Activated naive CD4-positive, alpha-beta T cell treated with anti-CD3 and anti-CD28 coated beads, Interleukin-2, amount 10 ng/mL, durations not matched to agents 7 days and 5 days (primary cell): ENCODE measurements around the gene COQ10B.

Experiments
- CTCF ChIA-PET: fragments of 350-600 bp; sonication (Branson Sonifier 250); formaldehyde crosslinking; loops from one replicate; lab custom pipeline; 2021; ENCODE audit warnings: antibody characterized with exemption; lab: Charles Lee
- DNase-seq: peaks from one replicate; pipeline ENCODE4 v3.0.0-alpha.2; 2020
- H3K27ac Mint-ChIP-seq: one replicate; pipeline ENCODE4 v1.8.0; 2021; ENCODE audit warnings: mild to moderate bottlenecking, moderate library complexity, mixed read lengths
- H3K27me3 Mint-ChIP-seq: one replicate; pipeline ENCODE4 v1.8.0; 2021; ENCODE audit warnings: mild to moderate bottlenecking, mixed read lengths
- H3K36me3 Mint-ChIP-seq: one replicate; pipeline ENCODE4 v1.8.0; 2021; ENCODE audit warnings: mixed read lengths
- H3K4me1 Mint-ChIP-seq: one replicate; pipeline ENCODE4 v1.8.0; 2021; ENCODE audit warnings: mixed read lengths
- H3K4me3 Mint-ChIP-seq: one replicate; pipeline ENCODE4 v1.8.0; 2021; ENCODE audit warnings: mild to moderate bottlenecking, moderate library complexity, mixed read lengths
- H3K9me3 Mint-ChIP-seq: one replicate; pipeline ENCODE4 v1.8.0; 2021; ENCODE audit warnings: mixed read lengths

Gene COQ10B

DNA sequence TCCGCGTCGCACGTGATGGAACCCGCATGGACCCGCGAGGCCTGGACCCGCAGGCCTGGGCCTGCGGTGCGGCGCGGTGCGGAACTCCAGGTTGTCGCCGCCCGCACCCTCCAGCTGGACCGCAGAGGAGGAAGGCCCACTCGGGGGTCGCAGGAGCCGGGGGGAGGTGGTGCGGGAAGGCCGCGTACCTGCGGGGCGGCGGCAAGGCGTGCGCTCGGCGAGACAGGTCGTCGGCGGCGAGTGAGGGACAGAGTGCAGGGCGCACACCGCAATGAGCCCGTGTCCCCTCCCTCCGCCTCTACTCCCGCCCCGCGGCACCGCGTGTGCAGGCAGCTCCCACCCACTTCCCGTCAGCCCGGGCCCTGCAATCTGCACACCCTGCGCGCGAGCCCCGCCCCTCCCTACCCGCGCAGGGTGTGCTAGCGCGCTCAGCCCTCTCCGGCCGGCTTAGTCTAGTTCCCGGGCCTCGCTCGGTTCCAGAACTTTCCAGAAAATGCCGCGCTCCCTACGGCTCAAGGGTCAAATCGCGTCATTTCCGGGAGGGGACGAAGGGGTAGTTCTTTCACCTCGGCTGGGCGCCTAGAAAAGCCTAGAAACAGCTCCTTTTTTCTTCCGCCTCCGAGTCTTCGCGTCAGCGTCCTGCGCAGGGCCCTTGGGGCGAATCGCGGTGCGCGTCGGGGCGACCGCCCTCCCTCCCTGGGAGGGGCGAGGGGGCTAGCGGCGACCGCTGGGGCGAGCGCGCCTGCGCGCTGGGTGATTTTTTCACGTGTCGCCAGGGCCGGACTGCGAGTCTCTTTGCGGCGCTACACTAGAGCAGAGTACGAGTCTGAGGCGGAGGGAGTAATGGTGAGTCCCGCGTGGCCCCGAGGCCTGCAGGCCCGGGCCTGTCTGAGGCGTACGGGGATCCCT, 46.5 kb downstream of the COQ10B start, which contains the start of the genes HSPD1 and HSPE1:
TSS of gene HSPD1 (minus strand) at position 247 of the 909 bp plus-strand sequence. CDS start 992 bp downstream, outside the sequence.
TSS of gene HSPE1 (plus strand) at position 786 of the 909 bp plus-strand sequence. CDS start at position 844, 58 bp downstream.
- CTCF ChIA-PET = interaction anchor here (0.5 to 1.7 kb wide), 5 partner anchors 9 to 283 kb away, joined by 3 to 4 read pairs (median 3); no protein-coding TSS in a partner anchor
- H3K27ac Mint-ChIP-seq = peak within 1 kb of the TSS; percentile 94
- peaks cover 57% of the 10 kb centered on the region for H3K4me1 Mint-ChIP-seq
- H3K27me3 Mint-ChIP-seq = no peaks in the 10 kb centered on the region
- no peaks in the 10 kb centered on the region for H3K9me3 Mint-ChIP-seq
- peak within 1 kb of the TSS; percentile 94 for H3K4me3 Mint-ChIP-seq
- H3K36me3 Mint-ChIP-seq = peaks cover 65% of the 10 kb centered on the region
- DNase-seq = peak; percentile 98

DNA sequence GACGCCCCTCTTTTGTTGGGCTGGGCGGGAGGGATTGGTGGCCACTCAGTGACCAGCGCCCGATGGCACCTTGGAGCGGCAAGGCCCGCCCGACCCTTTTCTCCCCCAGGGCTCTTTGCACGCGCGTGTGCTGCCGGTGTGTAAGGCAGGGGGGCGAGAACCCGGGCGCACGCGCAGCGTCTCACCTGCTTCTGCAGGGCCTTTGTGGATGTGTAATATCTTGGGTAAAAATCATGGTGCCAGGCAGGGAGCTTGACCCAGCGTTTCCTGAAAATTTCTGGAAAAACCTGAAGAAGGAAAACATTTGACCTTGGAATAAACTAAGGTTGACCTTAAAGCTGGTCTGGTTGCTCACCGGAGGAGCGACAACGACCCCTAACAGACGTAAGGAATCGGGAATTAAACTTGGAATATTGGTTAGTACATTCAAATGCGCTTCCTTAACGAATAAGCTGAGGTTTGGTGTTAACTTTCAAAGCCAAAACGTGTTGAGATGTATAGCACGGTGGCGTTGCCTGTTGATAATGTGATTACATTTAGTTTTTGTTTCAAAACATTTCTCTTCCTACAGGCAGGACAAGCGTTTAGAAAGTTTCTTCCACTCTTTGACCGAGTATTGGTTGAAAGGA, 47.3 kb downstream of the COQ10B start:
- peak overlapping the region; percentile 94 for H3K4me3 Mint-ChIP-seq
- peak overlapping the region; percentile 94 for H3K27ac Mint-ChIP-seq
- no peaks in the 10 kb centered on the region for H3K9me3 Mint-ChIP-seq
- CTCF ChIA-PET = interaction anchor here (0.7 to 1.7 kb wide), 4 partner anchors 8 to 282 kb away, joined by 3 to 4 read pairs (median 3); no protein-coding TSS in a partner anchor
- DNase-seq = no peak
- H3K36me3 Mint-ChIP-seq = peaks cover 62% of the 10 kb centered on the region
- H3K4me1 Mint-ChIP-seq = peaks cover 51% of the 10 kb centered on the region
- no peaks in the 10 kb centered on the region for H3K27me3 Mint-ChIP-seq

DNA sequence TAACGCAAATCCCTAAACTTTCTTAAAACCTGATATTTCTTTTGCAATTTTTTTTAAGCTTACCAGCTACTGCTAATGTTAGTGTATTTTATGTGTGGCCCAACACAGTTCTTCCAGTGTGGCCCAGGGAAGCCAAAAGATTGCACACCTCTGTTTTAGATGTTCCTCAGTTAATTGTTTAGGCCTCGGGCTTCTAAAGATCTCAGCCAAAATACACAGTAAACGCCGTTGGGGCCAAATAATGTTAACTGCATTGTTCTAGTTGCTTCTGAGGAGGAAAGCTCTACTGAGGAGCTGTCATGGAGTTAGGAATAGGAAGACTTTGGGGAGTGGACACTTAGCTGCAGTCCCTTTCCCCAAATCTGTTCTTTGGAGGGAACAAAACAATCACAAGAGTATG, 48.8 kb downstream of the COQ10B start:
- Mint-ChIP-seq H3K27ac (peak overlapping the region; percentile 94), H3K36me3 (peaks cover 48% of the 10 kb centered on the region), H3K9me3 (no peaks in the 10 kb centered on the region), H3K4me1 (peaks cover 35% of the 10 kb centered on the region), H3K4me3 (peak overlapping the region; percentile 94), H3K27me3 (no peaks in the 10 kb centered on the region)
- no peak for DNase-seq
- CTCF ChIA-PET = interaction anchor here (0.8 kb wide), 1 partner anchor 11 kb away, joined by 3 read pairs; no protein-coding TSS in a partner anchor

DNA sequence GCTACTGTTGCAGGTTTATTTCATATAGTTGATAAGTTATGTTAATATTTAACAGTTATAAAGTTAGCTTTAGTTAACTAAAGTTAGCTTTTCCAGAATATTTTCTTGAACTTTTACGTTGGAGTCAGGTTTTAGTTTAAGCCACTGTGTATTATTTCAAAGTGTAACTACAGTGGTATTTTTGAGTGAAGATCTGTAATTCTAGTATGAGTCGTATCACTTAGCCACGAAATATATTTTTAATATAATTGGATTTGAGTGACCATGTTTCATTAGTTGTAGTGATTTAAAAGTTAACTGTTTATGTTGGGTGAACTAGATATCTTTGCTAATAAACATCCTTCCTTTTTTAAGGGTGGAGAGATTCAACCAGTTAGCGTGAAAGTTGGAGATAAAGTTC, 49.3 kb downstream of the COQ10B start:
- no peak for DNase-seq
- Mint-ChIP-seq H3K27ac (no peak overlapping the region), H3K27me3 (no peaks in the 10 kb centered on the region), H3K4me3 (peak overlapping the region; percentile 94), H3K4me1 (peaks cover 30% of the 10 kb centered on the region), H3K36me3 (peaks cover 44% of the 10 kb centered on the region), H3K9me3 (no peaks in the 10 kb centered on the region)
- CTCF ChIA-PET = interaction anchor here (0.8 kb wide), 1 partner anchor 11 kb away, joined by 3 read pairs; no protein-coding TSS in a partner anchor

DNA sequence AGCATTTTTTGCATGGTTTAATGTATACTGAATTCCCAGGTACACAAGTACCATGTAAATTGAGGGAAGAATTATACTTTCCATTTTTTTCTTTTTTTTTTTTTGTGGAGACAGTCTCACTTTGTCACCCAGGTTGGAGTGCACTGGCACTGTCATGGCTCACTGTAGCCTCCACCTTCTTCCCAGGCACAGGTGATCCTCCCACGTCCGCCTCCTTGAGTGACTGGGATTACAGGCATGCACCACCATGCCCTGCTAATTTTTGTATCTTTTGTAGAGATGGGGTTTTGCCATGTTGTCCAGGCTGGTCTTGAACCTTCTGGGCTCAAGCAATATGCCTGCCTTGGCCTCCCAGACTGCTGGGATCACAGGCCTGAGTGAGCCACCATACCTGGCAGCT, 50.6 kb downstream of the COQ10B start:
- peaks cover 38% of the 10 kb centered on the region for H3K36me3 Mint-ChIP-seq
- H3K4me3 Mint-ChIP-seq = no peak overlapping the region
- no peak overlapping the region for H3K27ac Mint-ChIP-seq
- no peak for DNase-seq
- CTCF ChIA-PET = interaction anchor here (0.7 kb wide), 1 partner anchor 95 kb away, joined by 3 read pairs; no protein-coding TSS in a partner anchor
- H3K27me3 Mint-ChIP-seq = no peaks in the 10 kb centered on the region
- H3K4me1 Mint-ChIP-seq = peaks cover 23% of the 10 kb centered on the region
- no peaks in the 10 kb centered on the region for H3K9me3 Mint-ChIP-seq

GRCh38 chr2:197504512-197504911, 51.2 kb downstream of the COQ10B start:
- Mint-ChIP-seq H3K4me1 (peaks cover 23% of the 10 kb centered on the region), H3K27ac (no peak overlapping the region), H3K27me3 (no peaks in the 10 kb centered on the region), H3K36me3 (peaks cover 36% of the 10 kb centered on the region), H3K4me3 (no peak overlapping the region), H3K9me3 (no peaks in the 10 kb centered on the region)
- no peak for DNase-seq
- CTCF ChIA-PET = interaction anchor here (0.7 kb wide), 1 partner anchor 10 kb away, joined by 4 read pairs; no protein-coding TSS in a partner anchor

DNA sequence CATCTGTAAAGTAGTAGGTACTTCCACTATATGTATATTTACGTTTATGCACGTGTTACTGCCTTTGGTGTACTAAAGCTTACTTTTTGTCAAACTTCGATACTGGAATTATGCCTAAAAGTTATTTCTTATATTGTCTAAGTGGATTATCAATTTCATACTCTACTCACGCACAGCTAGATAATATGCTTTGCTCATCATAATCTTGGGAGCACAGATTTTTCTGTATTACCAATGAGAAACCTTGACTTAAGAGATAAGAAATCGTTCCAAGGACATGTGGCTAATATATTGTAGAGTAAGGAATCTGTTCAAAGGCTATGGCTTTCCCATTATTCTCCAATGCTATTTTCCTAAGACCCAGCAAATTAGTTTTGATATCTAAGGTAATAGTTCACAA, 53.3 kb downstream of the COQ10B start:
- H3K27me3 Mint-ChIP-seq = no peaks in the 10 kb centered on the region
- no peaks in the 10 kb centered on the region for H3K9me3 Mint-ChIP-seq
- H3K4me3 Mint-ChIP-seq = no peak overlapping the region
- DNase-seq = no peak
- H3K36me3 Mint-ChIP-seq = peaks cover 36% of the 10 kb centered on the region
- H3K27ac Mint-ChIP-seq = no peak overlapping the region
- CTCF ChIA-PET = interaction anchor here (1.2 kb wide), 1 partner anchor 8 kb away, joined by 3 read pairs; no protein-coding TSS in a partner anchor
- peaks cover 14% of the 10 kb centered on the region for H3K4me1 Mint-ChIP-seq

GRCh38 chr2:197513915-197514314, 60.6 kb downstream of the COQ10B start:
- Mint-ChIP-seq H3K4me3 (no peak overlapping the region), H3K9me3 (no peaks in the 10 kb centered on the region), H3K4me1 (peaks cover 30% of the 10 kb centered on the region), H3K36me3 (peaks cover 8% of the 10 kb centered on the region), H3K27ac (peak overlapping the region; percentile 24), H3K27me3 (no peaks in the 10 kb centered on the region)
- DNase-seq = no peak
- CTCF ChIA-PET = interaction anchor here (1.2 kb wide), 2 partner anchors 12 to 13 kb away, joined by 3 to 4 read pairs; no protein-coding TSS in a partner anchor

GRCh38 chr2:197514754-197515153, 61.4 kb downstream of the COQ10B start:
- H3K27me3 Mint-ChIP-seq = no peaks in the 10 kb centered on the region
- CTCF ChIA-PET = interaction anchor here (0.5 to 0.6 kb wide), 2 partner anchors 8 to 10 kb away, joined by 3 to 4 read pairs; no protein-coding TSS in a partner anchor
- H3K9me3 Mint-ChIP-seq = no peaks in the 10 kb centered on the region
- H3K4me1 Mint-ChIP-seq = peaks cover 37% of the 10 kb centered on the region
- H3K4me3 Mint-ChIP-seq = peak overlapping the region; percentile 98
- H3K27ac Mint-ChIP-seq = peak overlapping the region; percentile 96
- peaks cover 13% of the 10 kb centered on the region for H3K36me3 Mint-ChIP-seq
- DNase-seq = no peak

DNA sequence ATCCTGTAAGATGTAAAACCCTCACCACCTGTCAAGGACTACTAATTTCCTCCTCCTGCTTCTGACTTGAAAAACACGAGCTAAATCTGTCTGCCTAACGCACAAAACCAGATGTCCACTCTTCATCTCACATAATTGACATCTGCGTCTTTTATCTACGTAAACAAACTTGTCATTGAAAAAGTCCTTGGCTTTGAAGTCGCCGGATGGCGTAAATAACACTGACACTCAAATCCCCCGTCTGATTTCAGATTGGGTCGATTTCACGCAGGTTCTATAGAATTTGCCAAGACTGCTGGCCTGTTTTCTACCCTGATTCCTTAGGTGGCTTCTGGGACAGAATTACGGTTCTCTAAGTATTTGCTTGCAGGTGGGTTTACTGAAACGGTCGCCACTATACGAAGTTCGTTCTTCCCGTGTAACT, 62.0 kb downstream of the COQ10B start:
- Mint-ChIP-seq H3K4me1 (peaks cover 40% of the 10 kb centered on the region), H3K36me3 (peaks cover 15% of the 10 kb centered on the region), H3K9me3 (no peaks in the 10 kb centered on the region), H3K27me3 (no peaks in the 10 kb centered on the region), H3K27ac (peak overlapping the region; percentile 96), H3K4me3 (peak overlapping the region; percentile 98)
- no peak for DNase-seq
- CTCF ChIA-PET = interaction anchor here (0.6 kb wide), 1 partner anchor 9 kb away, joined by 3 read pairs; no protein-coding TSS in a partner anchor

DNA sequence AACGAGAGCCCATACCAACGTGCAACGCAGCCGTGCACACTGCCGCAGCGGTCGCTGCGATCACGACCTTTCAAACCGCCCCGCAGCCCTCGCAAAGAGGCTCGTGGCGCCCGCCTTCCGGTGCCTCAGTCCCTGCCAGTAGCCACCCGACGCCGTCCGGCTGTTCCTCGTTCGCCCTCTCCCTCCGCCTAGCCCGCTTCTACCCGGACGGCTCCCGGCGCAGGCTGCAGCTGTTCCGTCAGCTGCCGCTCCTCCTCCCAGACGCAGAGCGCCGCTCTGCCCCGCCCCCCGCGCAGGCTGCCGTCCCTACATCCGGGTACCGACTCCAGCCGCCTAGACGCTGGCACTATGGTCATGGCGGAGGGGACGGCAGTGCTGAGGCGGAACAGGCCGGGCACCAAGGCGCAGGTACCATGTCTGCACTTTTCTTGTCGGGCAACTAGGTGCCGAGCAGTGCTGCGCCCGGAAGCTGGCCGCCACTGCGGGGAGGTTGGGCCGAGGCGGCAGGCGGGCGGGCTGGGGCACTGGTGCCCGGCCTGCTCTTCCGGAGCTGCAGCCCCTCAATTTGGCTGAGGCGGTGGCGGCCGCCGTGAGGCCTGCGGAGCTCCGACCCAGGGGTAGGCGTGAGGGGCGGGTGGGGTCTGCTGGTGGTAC, 62.5 kb downstream of the COQ10B start, which contains the start of gene MOB4:
TSS of gene MOB4 (plus strand) at position 328 of the 654 bp plus-strand sequence. CDS start at position 349, 21 bp downstream.
- Mint-ChIP-seq H3K4me1 (peaks cover 42% of the 10 kb centered on the region), H3K27ac (peak within 1 kb of the TSS; percentile 96), H3K27me3 (no peaks in the 10 kb centered on the region), H3K4me3 (peak within 1 kb of the TSS; percentile 98), H3K36me3 (peaks cover 18% of the 10 kb centered on the region), H3K9me3 (peaks cover 2% of the 10 kb centered on the region)
- DNase-seq = peak; percentile 95
- CTCF ChIA-PET = interaction anchor here (0.7 to 1.8 kb wide), 3 partner anchors 10 to 297 kb away, joined by 3 to 4 read pairs (median 3); no protein-coding TSS in a partner anchor

- peak overlapping the region; percentile 98 for H3K4me3 Mint-ChIP-seq
- peak overlapping the region; percentile 96 for H3K27ac Mint-ChIP-seq
- H3K36me3 Mint-ChIP-seq = peaks cover 21% of the 10 kb centered on the region
- peaks cover 42% of the 10 kb centered on the region for H3K4me1 Mint-ChIP-seq
- CTCF ChIA-PET = interaction anchor here (0.7 to 1.8 kb wide), 3 partner anchors 11 to 297 kb away, joined by 3 to 4 read pairs (median 3); no protein-coding TSS in a partner anchor
- no peak for DNase-seq
- no peaks in the 10 kb centered on the region for H3K27me3 Mint-ChIP-seq
- H3K9me3 Mint-ChIP-seq = peaks cover 6% of the 10 kb centered on the region
These were observed 63.0 kb downstream of the COQ10B start for GRCh38 chr2:197516393-197516761.

DNA sequence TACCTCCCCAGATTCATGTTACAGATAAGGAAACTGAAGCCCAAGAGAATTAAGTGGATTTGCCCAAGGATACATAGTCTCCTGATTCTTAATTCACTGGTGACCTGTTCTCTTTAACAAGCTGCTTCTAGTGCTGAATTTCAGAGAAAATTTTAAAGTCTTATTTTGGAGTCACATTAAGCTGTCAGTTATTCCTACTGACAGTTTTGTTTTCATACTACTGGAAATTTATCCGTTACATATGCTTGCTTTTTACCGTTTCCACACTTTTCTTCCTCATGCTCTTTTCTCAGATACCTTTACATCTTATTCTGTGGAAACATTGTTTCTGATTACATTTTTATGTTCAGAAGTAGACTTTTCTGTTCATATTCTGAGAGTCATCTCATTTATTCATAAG, 63.8 kb downstream of the COQ10B start:
- Mint-ChIP-seq H3K4me1 (peaks cover 43% of the 10 kb centered on the region), H3K9me3 (peaks cover 6% of the 10 kb centered on the region), H3K36me3 (peaks cover 25% of the 10 kb centered on the region), H3K27ac (peak overlapping the region; percentile 96), H3K4me3 (peak overlapping the region; percentile 98), H3K27me3 (no peaks in the 10 kb centered on the region)
- CTCF ChIA-PET = interaction anchor here (1.8 kb wide), 1 partner anchor 189 kb away, joined by 4 read pairs; no protein-coding TSS in a partner anchor
- no peak for DNase-seq
